AG08395 (cell line): Measurements from ENCODE around the gene FGFR1OP2.

Source experiments
- DNase-seq: peaks from one replicate; pipeline ENCODE4 v3.0.0; 2012; ENCODE audit warnings: mixed read lengths, low spot score

Gene FGFR1OP2

GRCh38 chr12:27003421-27004381 lies 65.4 kb downstream of the FGFR1OP2 start:
- DNase-seq, result no peak

GRCh38 chr12:27005495-27005894 lies 67.2 kb downstream of the FGFR1OP2 start:
- no peak for DNase-seq

GRCh38 chr12:27006797-27007467 lies 68.7 kb downstream of the FGFR1OP2 start:
- no peak for DNase-seq

GRCh38 chr12:27008081-27008480 lies 69.8 kb downstream of the FGFR1OP2 start:
- DNase-seq, result no peak

- no peak for DNase-seq
Observed at GRCh38 chr12:27009881-27010301, 71.6 kb downstream of the FGFR1OP2 start.

- DNase-seq, result no peak
Observed at GRCh38 chr12:27012239-27012981, 74.1 kb downstream of the FGFR1OP2 start.

GRCh38 chr12:27012982-27013255 lies 74.6 kb downstream of the FGFR1OP2 start:
- no peak for DNase-seq

GRCh38 chr12:27013611-27014084 lies 75.4 kb downstream of the FGFR1OP2 start:
- DNase-seq, result peak; percentile 41

- DNase-seq, result peak; percentile 92
Observed at GRCh38 chr12:27014085-27014858, 76.0 kb downstream of the FGFR1OP2 start, which contains the start of gene TM7SF3. TM7SF3 (minus strand) TSS chr12:27014384; CDS start chr12:27014168, 216 bp downstream.

GRCh38 chr12:27014859-27015729 lies 76.8 kb downstream of the FGFR1OP2 start:
- no peak for DNase-seq

GRCh38 chr12:27015730-27016076 lies 77.4 kb downstream of the FGFR1OP2 start:
- DNase-seq, result peak; percentile 22
